Measurements from ENCODE around the gene RXRA.
A peak's percentile ranks its signal among the peaks of the same experiment; 100 is the strongest.

- TF ChIP-seq CTCF (IDR thresholded peaks at IDR 0.05; ENCODE audit: insufficient read depth, low read length) (peak; percentile 95), SPI1 (IDR thresholded peaks at IDR 0.05; ENCODE audit: borderline replicate concordance, low read depth) (peak; percentile 97)
Measured at GRCh38 chr9:134443174-134444037, 117.2 kb downstream of the RXRA start.
